K562 (cell line): ENCODE results near the gene CDC42BPB. TPM values are rescaled to one million over a fixed set of nuclear protein-coding genes. Genes with fewer than 3 reads are reported as not detected.

ENCODE experiments used
- ATAC-seq: fragments of 200-7000 bp; cut with Tn5 transposase; 3 replicates; pipeline ENCODE4 v1.9.1; 2020; ENCODE audit warnings: moderate library complexity
- BruUV-seq: library from RNA; stranded (reverse); fragments of 400-500 nt; replicated peaks from 2 replicates; lab custom pipeline; 2021; lab: Mats Ljungman, UMichigan
- CTCF ChIA-PET: fragments of 300-600 bp; formaldehyde crosslinking; extraction: SDS; loops from one replicate; lab custom pipeline; 2021; ENCODE audit warnings: low intra/inter-chr PET ratio; lab: Yijun Ruan, JAX
- POLR2A ChIA-PET: fragments of 300-600, 350-650 bp; sonication (Branson Sonifier 250); formaldehyde crosslinking; extraction: SDS; loops from one replicate; lab custom pipeline; 2021; ENCODE audit warnings: antibody characterized with exemption, inconsistent platforms; lab: Yijun Ruan, JAX
- DNase-seq, 4 experiments: peaks; one replicate each; pipeline versions ENCODE4 v3.0.0 to v3.0.0-alpha.2; 2011 to 2018; ENCODE audit warnings: low spot score in 3 of 4, mixed read lengths in 3 of 4; ENCODE audit errors: extremely low read depth in 1 of 4
- FAIRE-seq: peaks from 2 replicates; lab custom pipeline; 2011; peaks lifted over from hg19 to GRCh38; lab: Jason Lieb, UNC
- H2AFZ ChIP-seq: 2 replicates; pipeline ENCODE4 v1.6.0; 2011; ENCODE audit warnings: low read depth, low read length, control low read depth, inconsistent platforms
- H3K27ac ChIP-seq: fragments of 200-600 bp; 3 replicates; pipeline ENCODE4 v1.8.0; 2011; ENCODE audit warnings: low read depth, mild to moderate bottlenecking, control low read depth, inconsistent platforms, low read length, moderate library complexity, mixed read lengths; ENCODE audit errors: extremely low read depth
- H3K27me3 ChIP-seq, 2 experiments: fragments of 300-600 bp in 1 of 2; 2 replicates in 1 of 2; 3 replicates in 1 of 2; pipeline versions ENCODE4 v1.6.0 to v1.8.0; 2011; ENCODE audit warnings: inconsistent platforms in 2 of 2, low read length in 2 of 2, mild to moderate bottlenecking in 1 of 2, mixed read lengths in 1 of 2, moderate library complexity in 1 of 2; ENCODE audit not compliant: control insufficient read depth in 2 of 2, insufficient read depth in 2 of 2
- H3K36me3 ChIP-seq: fragments of 300-600 bp; 3 replicates; pipeline ENCODE4 v1.8.0; 2011; ENCODE audit warnings: mild to moderate bottlenecking, low read length, inconsistent platforms; ENCODE audit not compliant: control insufficient read depth, insufficient read depth
- H3K4me1 ChIP-seq, 2 experiments: fragments of 200-600 bp in 1 of 2; replicated peaks in 1 of 2; 2 replicates in 1 of 2; 3 replicates in 1 of 2; pipeline versions ENCODE4 v1.5.1 to v1.8.0; 2011; ENCODE audit warnings: inconsistent platforms in 2 of 2, low read length in 2 of 2, mild to moderate bottlenecking in 1 of 2, mixed read lengths in 1 of 2, moderate library complexity in 1 of 2; ENCODE audit not compliant: control insufficient read depth in 2 of 2, insufficient read depth in 2 of 2
- H3K4me2 ChIP-seq: 2 replicates; pipeline ENCODE4 v1.6.1; 2011; ENCODE audit warnings: low read length, control low read depth, inconsistent platforms, mixed read lengths; ENCODE audit not compliant: insufficient read depth
- H3K4me3 ChIP-seq: fragments of 200-600 bp; sonication (generic), shearing (Covaris generic); 2 replicates; pipeline ENCODE4 v1.5.1; 2016; ENCODE audit warnings: control low read depth, inconsistent platforms
- H3K79me2 ChIP-seq: fragments of 200-600 bp; 3 replicates; pipeline ENCODE4 v1.8.0; 2011; ENCODE audit warnings: low read length, inconsistent platforms; ENCODE audit not compliant: control insufficient read depth, insufficient read depth
- H3K9ac ChIP-seq, 2 experiments: 2 replicates each; pipeline versions ENCODE4 v1.6.0 to v1.6.1; 2011; ENCODE audit warnings: low read depth in 2 of 2, low read length in 2 of 2, control low read depth in 1 of 2, inconsistent platforms in 1 of 2, mild to moderate bottlenecking in 1 of 2, mixed read lengths in 1 of 2; ENCODE audit not compliant: insufficient read depth in 1 of 2
- H3K9me1 ChIP-seq: one replicate; pipeline ENCODE4 v1.6.0; 2011; ENCODE audit warnings: inconsistent platforms, mild to moderate bottlenecking, low read length, moderate library complexity; ENCODE audit not compliant: control insufficient read depth, insufficient read depth
- H3K9me3 ChIP-seq: replicated peaks from 2 replicates; pipeline ENCODE4 v1.5.1; 2011; ENCODE audit warnings: low read depth, low read length, inconsistent platforms; ENCODE audit not compliant: control insufficient read depth, insufficient read depth
- H4K20me1 ChIP-seq: replicated peaks from 2 replicates; pipeline ENCODE4 v1.6.1; 2011; ENCODE audit warnings: low read length, inconsistent platforms, mixed read lengths; ENCODE audit not compliant: control insufficient read depth, insufficient read depth
- SAP30 ChIP-seq: fragments of 200-600 bp; sonication (generic); IDR thresholded peaks from 2 replicates; pipeline ENCODE4 v1.6.1; 2012; ENCODE audit warnings: borderline replicate concordance, low read depth, mild to moderate bottlenecking, moderate library complexity, low read length, control low read depth, inconsistent platforms; ENCODE audit not compliant: insufficient read depth, poor library complexity, severe bottlenecking
- WGBS: fragments of 100-300 bp; shearing (Covaris generic); methylation state at CpG from one replicate; pipeline ENCODE4 v1.1.6; 2016; ENCODE audit warnings: low coverage, mixed read lengths; ENCODE audit not compliant: insufficient coverage; ENCODE audit errors: missing lambda C conversion rate; 5-methylcytosine and 5-hydroxymethylcytosine counted together
- in situ Hi-C: fragments of 300-500 bp; cut with MboI; formaldehyde crosslinking; loops from 4 replicates; pipeline ENCODE4 v1.15.0; 2018; ENCODE audit warnings: inconsistent platforms, mixed read lengths
- intact Hi-C: fragments of 100-400 bp; cut with micrococcal nuclease; formaldehyde crosslinking; loops from 2 replicates; pipeline ENCODE4 v1.14.2; 2022
- polyA plus RNA-seq, 8 experiments: library from polyadenylated mRNA; depleted of rRNA in 4 of 8; stranded (reverse) in 5 of 8; unstranded in 3 of 8; fragments of >200 nt; fragmentation: Nextera tagmentation in 2 of 8; fragmentation: Illumina TruSeq in 1 of 8; extraction: Ambion mirVana in 2 of 8; extraction: Trizol in 1 of 8; gene quantifications; 2 replicates each; pipeline versions ENCODE4 v1.2.1 to v1.2.3, GENCODE V29; 2011 to 2014; ENCODE audit warnings: inconsistent platforms in 1 of 8, missing spikeins in 1 of 8
- total RNA-seq, 7 experiments: library from RNA; depleted of rRNA in 6 of 7; stranded (reverse); fragments of >200 nt in 6 of 7; fragmentation: Illumina TruSeq in 2 of 7; extraction: Trizol in 2 of 7; gene quantifications; 2 replicates each; pipeline versions ENCODE4 v1.2.1 to v1.2.3, GENCODE V29; 2011 to 2021; ENCODE audit warnings: low replicate concordance in 1 of 7
- TF ChIP-seq, protein P1 (sequence below), 2 experiments: fragments of 450-650 bp in 1 of 2; sonication (generic) in 1 of 2; formaldehyde crosslinking in 1 of 2; IDR thresholded peaks; 2 replicates each; pipeline versions ENCODE4 v1.7.1 to v1.9.0; 2016 to 2022; ENCODE audit warnings: inconsistent platforms in 1 of 2, mild to moderate bottlenecking in 1 of 2, missing genetic modification reagents in 1 of 2

CDC42BPB gene
- total and polyA plus RNA-seq, 9 of the 15 experiments (the other 6 are each of a cell fraction or from before 2014, with no cell fraction given): 0.07 to 24.3 (median 12.6) TPM

DNA sequence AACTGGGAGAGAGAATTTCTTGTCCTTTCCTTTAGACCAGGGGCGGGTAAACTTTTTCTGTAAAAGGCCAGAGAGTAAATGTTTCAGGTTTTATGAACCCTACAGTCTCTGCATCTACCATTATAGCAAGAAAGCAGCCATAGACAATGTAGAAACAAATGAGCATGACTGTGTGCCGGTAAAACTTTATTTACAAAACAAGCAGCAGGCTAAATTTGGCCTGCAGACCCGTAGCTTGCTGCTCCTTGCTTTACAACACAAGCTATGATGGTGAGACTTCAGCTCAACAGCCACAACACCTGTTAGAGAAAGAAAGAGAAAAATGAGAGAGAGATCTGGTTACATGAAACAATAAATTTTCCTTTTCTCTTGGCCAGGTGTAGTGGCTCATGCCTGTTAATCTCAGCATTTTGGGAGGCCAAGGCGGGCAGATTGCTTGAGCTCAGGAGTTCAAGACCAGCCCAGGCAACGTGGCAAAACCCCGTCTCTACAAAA lies 4.2 kb upstream of the CDC42BPB start:
- ChIA-PET POLR2A (interaction anchor here (0.6 to 1.5 kb wide), 3 partner anchors 12 to 578 kb away, joined by 3 read pairs; no protein-coding TSS in a partner anchor), CTCF (no interaction called here)
- Histone ChIP-seq H3K27me3 (peaks cover 0 to 11% of the 10 kb centered on the region in 2 experiments; a peak in 2 of 5 replicates), H3K36me3 (no peaks in the 10 kb centered on the region), H3K9me3 (no peaks in the 10 kb centered on the region), H3K9me1 (no peaks in the 10 kb centered on the region), H3K4me1 (peaks cover 0 to 16% of the 10 kb centered on the region in 2 experiments; a peak in 3 of 5 replicates), H3K4me3 (no peak overlapping the region), H3K9ac (no peak overlapping the region), H3K79me2 (peaks cover 4% of the 10 kb centered on the region; the same call in 1 of the 3 replicates), H2AFZ (no peak overlapping the region), H3K27ac (no peak overlapping the region), H4K20me1 (no peaks in the 10 kb centered on the region), H3K4me2 (no peak overlapping the region)
- BruUV-seq: no TSS peak
- DNase-seq (no peak), FAIRE-seq (no peak), ATAC-seq (no peak)
- WGBS: 0% methylated on average over 3 of the region's 6 CpGs
- TF ChIP-seq, protein P1, sequence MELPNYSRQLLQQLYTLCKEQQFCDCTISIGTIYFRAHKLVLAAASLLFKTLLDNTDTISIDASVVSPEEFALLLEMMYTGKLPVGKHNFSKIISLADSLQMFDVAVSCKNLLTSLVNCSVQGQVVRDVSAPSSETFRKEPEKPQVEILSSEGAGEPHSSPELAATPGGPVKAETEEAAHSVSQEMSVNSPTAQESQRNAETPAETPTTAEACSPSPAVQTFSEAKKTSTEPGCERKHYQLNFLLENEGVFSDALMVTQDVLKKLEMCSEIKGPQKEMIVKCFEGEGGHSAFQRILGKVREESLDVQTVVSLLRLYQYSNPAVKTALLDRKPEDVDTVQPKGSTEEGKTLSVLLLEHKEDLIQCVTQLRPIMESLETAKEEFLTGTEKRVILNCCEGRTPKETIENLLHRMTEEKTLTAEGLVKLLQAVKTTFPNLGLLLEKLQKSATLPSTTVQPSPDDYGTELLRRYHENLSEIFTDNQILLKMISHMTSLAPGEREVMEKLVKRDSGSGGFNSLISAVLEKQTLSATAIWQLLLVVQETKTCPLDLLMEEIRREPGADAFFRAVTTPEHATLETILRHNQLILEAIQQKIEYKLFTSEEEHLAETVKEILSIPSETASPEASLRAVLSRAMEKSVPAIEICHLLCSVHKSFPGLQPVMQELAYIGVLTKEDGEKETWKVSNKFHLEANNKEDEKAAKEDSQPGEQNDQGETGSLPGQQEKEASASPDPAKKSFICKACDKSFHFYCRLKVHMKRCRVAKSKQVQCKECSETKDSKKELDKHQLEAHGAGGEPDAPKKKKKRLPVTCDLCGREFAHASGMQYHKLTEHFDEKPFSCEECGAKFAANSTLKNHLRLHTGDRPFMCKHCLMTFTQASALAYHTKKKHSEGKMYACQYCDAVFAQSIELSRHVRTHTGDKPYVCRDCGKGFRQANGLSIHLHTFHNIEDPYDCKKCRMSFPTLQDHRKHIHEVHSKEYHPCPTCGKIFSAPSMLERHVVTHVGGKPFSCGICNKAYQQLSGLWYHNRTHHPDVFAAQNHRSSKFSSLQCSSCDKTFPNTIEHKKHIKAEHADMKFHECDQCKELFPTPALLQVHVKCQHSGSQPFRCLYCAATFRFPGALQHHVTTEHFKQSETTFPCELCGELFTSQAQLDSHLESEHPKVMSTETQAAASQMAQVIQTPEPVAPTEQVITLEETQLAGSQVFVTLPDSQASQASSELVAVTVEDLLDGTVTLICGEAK (IDR thresholded peaks at IDR 0.05): peak; percentile 71
- TF ChIP-seq, protein P1 (CRISPR knock-in tag; IDR thresholded peaks at IDR 0.05): no peak
- TF ChIP-seq SAP30: no peak
- in situ Hi-C loops: no loop called here
- intact Hi-C loops: no loop called here
